ENCODE measurements around the gene CD27. TPM values are rescaled to one million over a fixed set of nuclear protein-coding genes. Genes with fewer than 3 reads are reported as not detected.

The CD27 gene
- total and polyA plus RNA-seq, 9 of the 15 experiments (the other 6 are each of a cell fraction or from before 2014, with no cell fraction given) = 0.24 TPM; not detected in 8

DNA sequence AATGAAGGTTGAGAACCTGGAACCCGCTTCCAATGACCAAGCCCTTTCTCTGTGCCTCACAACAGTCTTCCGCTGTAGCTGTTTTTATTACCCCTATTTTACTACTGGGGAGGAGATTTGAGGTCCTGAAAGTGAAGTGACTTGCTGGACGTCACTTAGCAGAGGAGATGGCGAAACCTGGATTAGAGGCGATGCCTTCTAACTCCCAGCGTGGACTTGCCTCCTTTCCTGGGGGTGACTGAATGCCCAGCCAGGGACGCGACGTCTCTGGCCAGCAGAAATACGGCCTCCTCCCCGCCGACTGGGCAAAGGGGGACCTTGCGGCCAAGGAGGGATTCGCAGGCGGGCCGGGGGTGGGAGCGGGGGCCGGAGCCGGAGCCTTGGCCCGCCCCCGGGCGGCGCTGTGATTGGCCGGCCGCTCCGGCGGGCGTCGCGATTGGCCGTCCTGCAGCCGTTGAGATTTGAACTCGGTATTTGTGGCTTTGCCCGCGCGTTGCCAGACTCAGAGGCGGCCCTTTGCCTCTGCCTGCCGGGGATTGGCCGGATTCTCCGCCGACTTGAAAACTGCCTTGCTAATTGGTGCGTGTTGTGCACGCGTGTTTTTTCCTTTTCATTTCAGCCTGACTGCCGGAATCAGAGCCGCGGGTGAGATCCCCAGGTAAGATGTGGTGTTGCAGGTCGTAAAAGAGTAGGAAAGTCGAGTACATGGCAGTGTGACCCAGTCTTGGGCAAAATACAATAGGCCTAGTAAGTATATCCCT is 48.9 kb downstream of the CD27 start, which contains the start of gene NCAPD2 (continued):
- TF ChIP-seq, protein P1, sequence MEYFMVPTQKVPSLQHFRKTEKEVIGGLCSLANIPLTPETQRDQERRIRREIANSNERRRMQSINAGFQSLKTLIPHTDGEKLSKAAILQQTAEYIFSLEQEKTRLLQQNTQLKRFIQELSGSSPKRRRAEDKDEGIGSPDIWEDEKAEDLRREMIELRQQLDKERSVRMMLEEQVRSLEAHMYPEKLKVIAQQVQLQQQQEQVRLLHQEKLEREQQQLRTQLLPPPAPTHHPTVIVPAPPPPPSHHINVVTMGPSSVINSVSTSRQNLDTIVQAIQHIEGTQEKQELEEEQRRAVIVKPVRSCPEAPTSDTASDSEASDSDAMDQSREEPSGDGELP (CRISPR knock-in tag; IDR thresholded peaks at IDR 0.05; ENCODE audit: borderline replicate concordance) = peak; percentile 39; the same call in 1 of the 2 replicates
- TF ChIP-seq ETV1 (tag; conservative IDR thresholded peaks at IDR 0.05; ENCODE audit: low read depth) (peak; percentile 75; the same call in 1 of the 2 replicates), MAFK (IDR thresholded peaks at IDR 0.05; ENCODE audit: low read length) (no peak), TCF7 (IDR thresholded peaks at IDR 0.05; ENCODE audit: borderline replicate concordance) (peak; percentile 53; the same call in 1 of the 2 replicates), ZFP1 (CRISPR knock-in tag; IDR thresholded peaks at IDR 0.05) (no peak), ZNF263 (CRISPR knock-in tag; IDR thresholded peaks at IDR 0.05; ENCODE audit: borderline replicate concordance) (no peak), SETDB1 (IDR thresholded peaks at IDR 0.05; ENCODE audit: low read length) (no peak), SP1 (CRISPR knock-in tag; IDR thresholded peaks at IDR 0.05) (0 out of 2 replicates have a peak, but pooled peaks have one; percentile 11), HOXB6 (CRISPR knock-in tag; IDR thresholded peaks at IDR 0.05; ENCODE audit: borderline replicate concordance) (no peak), NCOA6 (IDR thresholded peaks at IDR 0.05) (no peak), TBP (optimal IDR thresholded peaks at IDR 0.05; ENCODE audit: low read depth, low read length) (peak; percentile 66), EP400 (IDR thresholded peaks at IDR 0.05) (peak; percentile 93), CBX1 (IDR thresholded peaks at IDR 0.05; ENCODE audit: low read depth) (no peak), E2F3 (CRISPR knock-in tag; IDR thresholded peaks at IDR 0.05) (peak; percentile 55; the same call in 1 of the 2 replicates), POLR2H (tag; IDR thresholded peaks at IDR 0.05; ENCODE audit: low read depth) (peak; percentile 64), CREBBP (IDR thresholded peaks at IDR 0.05; ENCODE audit: low read depth, low read length) (no peak), ZSCAN32 (CRISPR knock-in tag; IDR thresholded peaks at IDR 0.05) (no peak), TOE1 (IDR thresholded peaks at IDR 0.05; ENCODE audit: borderline replicate concordance) (no peak), TOE1 (CRISPR knock-in tag; IDR thresholded peaks at IDR 0.05; ENCODE audit: borderline replicate concordance, low read depth) (no peak), ZNF140 (CRISPR knock-in tag; IDR thresholded peaks at IDR 0.05) (no peak), RB1 (IDR thresholded peaks at IDR 0.05; ENCODE audit: low read depth) (peak; percentile 58; the same call in 1 of the 2 replicates), KDM5B (IDR thresholded peaks at IDR 0.05; ENCODE audit: insufficient replicate concordance, low read depth, low read length) (peak; percentile 43)
- TF ChIP-seq, protein P2, sequence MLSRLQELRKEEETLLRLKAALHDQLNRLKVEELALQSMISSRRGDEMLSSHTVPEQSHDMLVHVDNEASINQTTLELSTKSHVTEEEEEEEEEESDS (CRISPR knock-in tag; IDR thresholded peaks at IDR 0.05) = no peak
- TF ChIP-seq, protein P3, sequence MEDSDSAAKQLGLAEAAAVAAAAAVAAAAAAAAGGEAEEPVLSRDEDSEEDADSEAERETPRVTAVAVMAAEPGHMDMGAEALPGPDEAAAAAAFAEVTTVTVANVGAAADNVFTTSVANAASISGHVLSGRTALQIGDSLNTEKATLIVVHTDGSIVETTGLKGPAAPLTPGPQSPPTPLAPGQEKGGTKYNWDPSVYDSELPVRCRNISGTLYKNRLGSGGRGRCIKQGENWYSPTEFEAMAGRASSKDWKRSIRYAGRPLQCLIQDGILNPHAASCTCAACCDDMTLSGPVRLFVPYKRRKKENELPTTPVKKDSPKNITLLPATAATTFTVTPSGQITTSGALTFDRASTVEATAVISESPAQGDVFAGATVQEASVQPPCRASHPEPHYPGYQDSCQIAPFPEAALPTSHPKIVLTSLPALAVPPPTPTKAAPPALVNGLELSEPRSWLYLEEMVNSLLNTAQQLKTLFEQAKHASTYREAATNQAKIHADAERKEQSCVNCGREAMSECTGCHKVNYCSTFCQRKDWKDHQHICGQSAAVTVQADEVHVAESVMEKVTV (CRISPR knock-in tag; IDR thresholded peaks at IDR 0.05) = no peak
- TF ChIP-seq, protein P4, sequence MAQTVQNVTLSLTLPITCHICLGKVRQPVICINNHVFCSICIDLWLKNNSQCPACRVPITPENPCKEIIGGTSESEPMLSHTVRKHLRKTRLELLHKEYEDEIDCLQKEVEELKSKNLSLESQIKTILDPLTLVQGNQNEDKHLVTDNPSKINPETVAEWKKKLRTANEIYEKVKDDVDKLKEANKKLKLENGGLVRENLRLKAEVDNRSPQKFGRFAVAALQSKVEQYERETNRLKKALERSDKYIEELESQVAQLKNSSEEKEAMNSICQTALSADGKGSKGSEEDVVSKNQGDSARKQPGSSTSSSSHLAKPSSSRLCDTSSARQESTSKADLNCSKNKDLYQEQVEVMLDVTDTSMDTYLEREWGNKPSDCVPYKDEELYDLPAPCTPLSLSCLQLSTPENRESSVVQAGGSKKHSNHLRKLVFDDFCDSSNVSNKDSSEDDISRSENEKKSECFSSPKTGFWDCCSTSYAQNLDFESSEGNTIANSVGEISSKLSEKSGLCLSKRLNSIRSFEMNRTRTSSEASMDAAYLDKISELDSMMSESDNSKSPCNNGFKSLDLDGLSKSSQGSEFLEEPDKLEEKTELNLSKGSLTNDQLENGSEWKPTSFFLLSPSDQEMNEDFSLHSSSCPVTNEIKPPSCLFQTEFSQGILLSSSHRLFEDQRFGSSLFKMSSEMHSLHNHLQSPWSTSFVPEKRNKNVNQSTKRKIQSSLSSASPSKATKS (CRISPR knock-in tag; IDR thresholded peaks at IDR 0.05) = no peak

All from K562 (cell line).